ENCODE data around the gene CDC42BPG. TPM values are rescaled to one million over a fixed set of nuclear protein-coding genes. Genes with fewer than 3 reads are reported as not detected.
A peak's percentile ranks its signal among the peaks of the same experiment; 100 is the strongest.

Gene CDC42BPG
- total RNA-seq, 1 donor from 2014 or later = under 0.01 TPM

DNA sequence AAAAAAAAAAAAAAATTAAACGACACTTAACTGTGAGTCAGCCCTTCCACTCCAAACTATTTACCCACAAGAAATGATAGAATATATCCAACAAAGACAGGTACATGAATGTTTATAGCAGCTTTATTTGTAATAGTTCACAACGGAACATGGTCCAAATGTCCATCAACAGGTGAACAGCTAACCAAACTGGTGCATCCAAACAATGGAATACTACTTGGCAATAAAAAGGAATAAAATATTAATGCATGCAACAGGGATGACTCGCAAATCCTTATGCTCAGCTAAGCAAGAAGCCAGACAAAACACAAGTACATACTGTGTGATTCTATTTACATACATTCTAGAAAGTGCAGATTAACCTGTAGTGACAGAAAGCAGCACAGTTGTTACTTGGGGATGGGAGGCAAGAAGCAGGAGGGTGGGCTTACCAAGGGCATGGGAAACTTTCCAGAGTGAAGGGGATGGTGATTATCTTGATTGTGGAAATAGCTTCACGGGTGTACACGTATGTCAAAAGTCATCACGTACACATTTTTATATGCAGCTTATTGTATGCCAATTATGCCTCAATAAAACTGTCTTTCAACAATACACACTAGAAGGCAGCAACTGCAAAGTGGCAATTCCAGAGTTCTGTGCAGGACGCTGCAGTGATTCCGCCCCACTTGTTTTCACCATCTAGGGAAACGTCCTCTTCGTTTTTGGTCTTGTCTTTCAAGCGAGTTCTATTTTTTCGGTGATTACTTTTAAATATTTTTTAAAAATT lies 59.5 kb downstream of the CDC42BPG start:
- no peak overlapping the region for H3K9ac ChIP-seq (ENCODE audit: low read depth in 1 of 3, low read length in 3 of 3)
- H3K36me3 ChIP-seq (ENCODE audit: control insufficient read depth in 3 of 3, insufficient read depth in 3 of 3, low read length in 3 of 3) = peaks cover 0 to 5% (median under 1%) of the 10 kb centered on the region in 3 donors
- no peak overlapping the region for H3K27ac ChIP-seq (ENCODE audit: low read depth, low read length)
- H3K4me3 ChIP-seq (ENCODE audit: low read length in 3 of 3) = no peak overlapping the region
- peaks cover 0 to 3% (median 0%) of the 10 kb centered on the region in 3 donors for H3K4me1 ChIP-seq (ENCODE audit: control insufficient read depth in 3 of 3, insufficient read depth in 3 of 3, low read length in 3 of 3)
- H3K27me3 ChIP-seq (ENCODE audit: control insufficient read depth in 3 of 3, insufficient read depth in 3 of 3, low read length in 3 of 3) = no peaks in the 10 kb centered on the region
- no peaks in the 10 kb centered on the region for H3K9me3 ChIP-seq (ENCODE audit: control insufficient read depth in 3 of 3, low read length in 3 of 3)

DNA sequence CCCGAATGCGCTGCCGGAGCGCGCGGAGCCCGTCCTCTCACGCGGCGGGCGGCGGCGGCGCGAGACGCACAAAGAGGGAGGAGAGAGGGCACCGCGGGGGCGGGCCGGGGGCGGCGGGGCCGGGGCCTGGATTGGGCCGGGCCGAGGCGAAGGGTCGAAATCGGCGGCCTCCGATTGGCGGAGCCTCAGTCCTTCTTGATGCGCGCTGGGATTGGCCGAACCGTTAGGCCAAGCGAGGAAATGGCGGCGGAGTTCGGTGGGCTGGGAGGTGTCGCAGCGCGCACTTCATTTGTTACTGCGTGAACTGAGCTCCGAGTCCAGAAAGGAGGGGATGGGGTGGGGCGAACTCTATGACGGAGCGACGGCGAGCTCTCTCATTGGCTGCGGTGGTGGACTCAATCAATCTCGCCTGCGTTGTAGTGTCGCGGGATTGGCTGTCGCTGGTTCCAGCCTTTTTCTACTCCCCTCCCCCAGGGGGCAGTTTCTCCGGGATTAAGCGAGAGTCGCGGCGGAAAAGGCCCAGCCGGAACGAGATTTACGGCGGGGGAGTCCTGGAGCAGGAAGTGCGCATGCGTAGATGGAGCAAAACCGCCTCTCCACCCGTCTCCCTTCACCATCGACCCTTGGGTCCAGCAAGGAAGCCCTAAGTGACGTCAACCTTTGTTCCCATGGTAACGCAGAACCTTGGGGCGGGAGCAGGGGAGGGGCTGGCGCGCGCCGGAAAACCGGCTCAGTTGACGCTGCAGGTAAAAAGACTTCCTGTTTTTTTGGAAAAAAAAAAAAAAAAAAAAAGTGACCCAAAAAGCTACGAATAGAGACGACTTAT lies 65.8 kb downstream of the CDC42BPG start, which contains the start of gene SF1:
TSS of gene SF1 (minus strand) at position 70 of the 826 bp plus-strand sequence. CDS start 150 bp downstream, outside the sequence.
- Histone ChIP-seq H3K9ac (ENCODE audit: low read depth in 1 of 3, low read length in 3 of 3) (peak within 1 kb of the TSS; percentile 92 to 95 (median 94)), H3K9me3 (ENCODE audit: control insufficient read depth in 3 of 3, low read length in 3 of 3) (no peaks in the 10 kb centered on the region), H3K36me3 (ENCODE audit: control insufficient read depth in 3 of 3, insufficient read depth in 3 of 3, low read length in 3 of 3) (peaks cover 13 to 34% (median 30%) of the 10 kb centered on the region in 3 donors), H3K4me3 (ENCODE audit: low read length in 3 of 3) (peak within 1 kb of the TSS; percentile 85 to 97 (median 89)), H3K27me3 (ENCODE audit: control insufficient read depth in 3 of 3, insufficient read depth in 3 of 3, low read length in 3 of 3) (no peaks in the 10 kb centered on the region), H3K4me1 (ENCODE audit: control insufficient read depth in 3 of 3, insufficient read depth in 3 of 3, low read length in 3 of 3) (peaks cover 33 to 43% (median 35%) of the 10 kb centered on the region in 3 donors), H3K27ac (ENCODE audit: low read depth, low read length) (peak within 1 kb of the TSS; percentile 98)

DNA sequence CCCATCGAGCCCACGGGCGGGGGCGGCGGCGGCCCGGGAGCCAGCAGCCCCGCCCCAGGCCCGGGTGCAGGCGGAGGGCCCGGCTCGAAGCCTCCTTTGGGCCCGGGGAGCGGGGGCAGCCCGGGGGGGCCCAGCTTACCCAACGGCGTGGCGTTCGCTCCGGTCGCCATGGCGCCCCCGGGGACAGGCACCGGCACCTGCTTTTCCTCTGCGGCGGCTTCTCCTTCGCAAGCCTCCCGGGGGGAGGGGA lies 66.3 kb downstream of the CDC42BPG start:
- H3K27ac ChIP-seq (ENCODE audit: low read depth, low read length) = peak overlapping the region; percentile 98
- H3K27me3 ChIP-seq (ENCODE audit: control insufficient read depth in 3 of 3, insufficient read depth in 3 of 3, low read length in 3 of 3) = no peaks in the 10 kb centered on the region
- peaks cover 38 to 48% (median 40%) of the 10 kb centered on the region in 3 donors for H3K4me1 ChIP-seq (ENCODE audit: control insufficient read depth in 3 of 3, insufficient read depth in 3 of 3, low read length in 3 of 3)
- H3K9ac ChIP-seq (ENCODE audit: low read depth in 1 of 3, low read length in 3 of 3) = peak overlapping the region; percentile 88 to 95 (median 94)
- H3K4me3 ChIP-seq (ENCODE audit: low read length in 3 of 3) = peak overlapping the region; percentile 63 to 75 (median 74)
- no peaks in the 10 kb centered on the region for H3K9me3 ChIP-seq (ENCODE audit: control insufficient read depth in 3 of 3, low read length in 3 of 3)
- peaks cover 17 to 39% (median 35%) of the 10 kb centered on the region in 3 donors for H3K36me3 ChIP-seq (ENCODE audit: control insufficient read depth in 3 of 3, insufficient read depth in 3 of 3, low read length in 3 of 3)

DNA sequence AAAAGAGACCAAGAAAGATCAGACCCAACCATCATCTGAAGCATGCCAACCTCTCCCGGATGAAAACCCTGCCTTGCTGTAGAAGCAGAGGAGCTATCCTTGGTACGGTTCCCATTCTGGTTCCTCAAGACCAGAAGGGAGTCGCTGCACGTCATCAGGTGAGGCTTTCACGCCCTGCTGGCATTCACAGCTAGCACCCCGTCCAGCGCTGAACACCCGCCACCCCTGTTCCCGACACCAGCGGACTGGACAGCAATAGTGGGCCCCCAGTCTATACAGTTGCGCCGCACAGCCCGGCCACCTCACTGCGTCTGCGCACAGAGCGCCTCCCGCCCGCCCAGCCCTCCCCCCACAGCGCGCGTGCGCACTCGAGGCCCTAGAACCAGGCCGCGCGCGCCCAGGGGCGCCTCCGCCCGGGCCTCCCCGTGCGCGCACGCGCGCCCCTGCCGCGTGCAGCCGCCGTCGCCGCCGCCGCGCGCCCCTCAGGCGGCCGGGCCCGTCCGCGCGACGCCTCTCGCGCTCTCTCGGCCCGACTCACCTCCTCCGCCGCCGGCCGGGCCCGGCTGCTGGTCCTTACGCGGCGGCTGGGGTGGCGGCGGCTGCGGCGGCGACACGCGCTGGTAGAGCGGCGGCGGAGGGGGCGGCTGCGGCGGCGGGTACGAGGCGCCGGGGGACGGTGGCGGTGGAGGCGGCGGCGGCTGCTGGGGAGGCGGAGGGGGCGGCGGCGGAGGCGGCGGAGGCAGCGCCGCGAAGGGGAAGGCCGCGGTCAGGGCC lies 66.8 kb downstream of the CDC42BPG start:
- no peaks in the 10 kb centered on the region for H3K27me3 ChIP-seq (ENCODE audit: control insufficient read depth in 3 of 3, insufficient read depth in 3 of 3, low read length in 3 of 3)
- H3K36me3 ChIP-seq (ENCODE audit: control insufficient read depth in 3 of 3, insufficient read depth in 3 of 3, low read length in 3 of 3) = peaks cover 22 to 44% (median 40%) of the 10 kb centered on the region in 3 donors
- peak overlapping the region; percentile 98 for H3K27ac ChIP-seq (ENCODE audit: low read depth, low read length)
- peak overlapping the region; percentile 92 to 95 (median 94) for H3K9ac ChIP-seq (ENCODE audit: low read depth in 1 of 3, low read length in 3 of 3)
- peak overlapping the region; percentile 85 to 97 (median 89) for H3K4me3 ChIP-seq (ENCODE audit: low read length in 3 of 3)
- H3K4me1 ChIP-seq (ENCODE audit: control insufficient read depth in 3 of 3, insufficient read depth in 3 of 3, low read length in 3 of 3) = peaks cover 43 to 53% (median 45%) of the 10 kb centered on the region in 3 donors
- no peaks in the 10 kb centered on the region for H3K9me3 ChIP-seq (ENCODE audit: control insufficient read depth in 3 of 3, low read length in 3 of 3)

DNA sequence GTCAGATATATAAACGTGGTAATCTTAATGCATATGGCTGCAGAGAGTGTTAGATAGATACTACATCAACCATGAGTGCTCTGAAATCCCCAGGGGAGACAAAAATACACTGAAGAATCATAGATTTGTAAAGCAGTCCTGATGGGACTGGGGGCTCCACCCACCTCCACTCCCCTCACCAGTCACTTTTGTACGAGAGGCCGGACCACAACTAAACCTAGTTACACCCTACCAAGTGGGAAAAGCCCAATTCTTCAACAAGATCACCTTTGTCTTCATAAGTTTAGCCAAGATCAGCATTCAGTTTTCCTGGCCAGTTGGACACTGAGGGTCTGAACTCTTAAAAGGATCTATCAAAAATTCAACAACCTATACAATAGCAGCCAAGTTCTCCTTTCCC lies 67.6 kb downstream of the CDC42BPG start:
- Histone ChIP-seq H3K9me3 (ENCODE audit: control insufficient read depth in 3 of 3, low read length in 3 of 3) (no peaks in the 10 kb centered on the region), H3K27ac (ENCODE audit: low read depth, low read length) (peak overlapping the region; percentile 10), H3K4me1 (ENCODE audit: control insufficient read depth in 3 of 3, insufficient read depth in 3 of 3, low read length in 3 of 3) (peaks cover 49 to 60% (median 51%) of the 10 kb centered on the region in 3 donors), H3K36me3 (ENCODE audit: control insufficient read depth in 3 of 3, insufficient read depth in 3 of 3, low read length in 3 of 3) (peaks cover 26 to 51% (median 48%) of the 10 kb centered on the region in 3 donors), H3K27me3 (ENCODE audit: control insufficient read depth in 3 of 3, insufficient read depth in 3 of 3, low read length in 3 of 3) (no peaks in the 10 kb centered on the region), H3K4me3 (ENCODE audit: low read length in 3 of 3) (peak overlapping the region; percentile 85 to 97 (median 89)), H3K9ac (ENCODE audit: low read depth in 1 of 3, low read length in 3 of 3) (peak overlapping the region; percentile 77 to 92 (median 88))

DNA sequence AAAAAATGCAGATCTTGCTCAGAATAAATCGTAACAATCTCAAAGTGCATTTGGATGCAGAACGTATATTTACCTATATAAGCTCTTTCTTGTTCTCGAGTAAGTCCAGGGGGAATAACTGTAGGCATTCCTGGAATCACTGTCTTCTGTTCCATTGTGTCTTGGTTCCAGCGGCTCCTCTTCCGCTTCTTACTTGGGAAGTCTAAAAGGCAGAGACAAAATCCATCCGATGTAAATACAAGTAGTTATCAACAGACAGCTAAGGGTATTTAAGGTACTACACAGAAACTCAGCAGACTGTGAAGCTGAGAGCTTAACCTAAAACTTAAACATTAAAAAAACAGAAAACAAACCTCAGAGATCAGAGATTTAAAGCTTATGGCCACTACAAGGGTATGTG lies 68.0 kb downstream of the CDC42BPG start:
- H3K9ac ChIP-seq (ENCODE audit: low read depth in 1 of 3, low read length in 3 of 3) = peak overlapping the region in 2 of 3 donors; percentile 77 to 88
- peaks cover 27 to 56% (median 52%) of the 10 kb centered on the region in 3 donors for H3K36me3 ChIP-seq (ENCODE audit: control insufficient read depth in 3 of 3, insufficient read depth in 3 of 3, low read length in 3 of 3)
- no peaks in the 10 kb centered on the region for H3K9me3 ChIP-seq (ENCODE audit: control insufficient read depth in 3 of 3, low read length in 3 of 3)
- H3K27me3 ChIP-seq (ENCODE audit: control insufficient read depth in 3 of 3, insufficient read depth in 3 of 3, low read length in 3 of 3) = no peaks in the 10 kb centered on the region
- peak overlapping the region; percentile 10 for H3K27ac ChIP-seq (ENCODE audit: low read depth, low read length)
- peaks cover 54 to 63% (median 55%) of the 10 kb centered on the region in 3 donors for H3K4me1 ChIP-seq (ENCODE audit: control insufficient read depth in 3 of 3, insufficient read depth in 3 of 3, low read length in 3 of 3)
- peak overlapping the region; percentile 85 to 97 (median 89) for H3K4me3 ChIP-seq (ENCODE audit: low read length in 3 of 3)

DNA sequence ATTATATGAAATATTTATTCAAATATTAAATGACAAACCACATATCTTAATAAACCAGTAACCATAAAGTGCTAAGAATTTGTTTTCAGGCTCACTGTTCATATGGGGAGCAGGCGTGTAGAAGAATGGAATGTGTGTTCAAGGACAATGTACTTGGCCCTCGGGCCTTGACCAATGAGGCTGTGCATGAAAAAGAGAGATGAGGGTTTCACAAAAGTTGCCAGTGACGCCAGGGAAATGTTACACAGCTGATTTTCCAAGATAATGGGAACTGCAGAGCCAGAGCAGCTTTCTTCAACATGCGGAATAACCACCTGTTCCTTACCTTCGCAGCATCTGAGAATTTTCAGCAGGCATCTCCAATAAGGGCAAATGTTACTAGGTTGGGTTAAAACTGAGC lies 70.3 kb downstream of the CDC42BPG start:
- peak overlapping the region in 1 of 3 donors; percentile 1 for H3K9ac ChIP-seq (ENCODE audit: low read depth in 1 of 3, low read length in 3 of 3)
- H3K27me3 ChIP-seq (ENCODE audit: control insufficient read depth in 3 of 3, insufficient read depth in 3 of 3, low read length in 3 of 3) = no peaks in the 10 kb centered on the region
- peaks cover 51 to 60% (median 57%) of the 10 kb centered on the region in 3 donors for H3K4me1 ChIP-seq (ENCODE audit: control insufficient read depth in 3 of 3, insufficient read depth in 3 of 3, low read length in 3 of 3)
- peaks cover 48 to 78% (median 75%) of the 10 kb centered on the region in 3 donors for H3K36me3 ChIP-seq (ENCODE audit: control insufficient read depth in 3 of 3, insufficient read depth in 3 of 3, low read length in 3 of 3)
- H3K9me3 ChIP-seq (ENCODE audit: control insufficient read depth in 3 of 3, low read length in 3 of 3) = no peaks in the 10 kb centered on the region
- H3K4me3 ChIP-seq (ENCODE audit: low read length in 3 of 3) = peak overlapping the region in 1 of 3 donors; percentile 28
- H3K27ac ChIP-seq (ENCODE audit: low read depth, low read length) = no peak overlapping the region

Other genes starting within 250 kb of the CDC42BPG start
- gene NRXN2, start 121.5 kb downstream of the CDC42BPG start, total RNA-seq = 9.4 TPM
- 12.0 TPM for gene RASGRP2, start 100.5 kb downstream of the CDC42BPG start, total RNA-seq
- 291 TPM for gene PYGM, start 84.7 kb downstream of the CDC42BPG start, total RNA-seq
- gene SF1, start 66.1 kb downstream of the CDC42BPG start, total RNA-seq = 102 TPM
- gene MAP4K2, start 41.4 kb downstream of the CDC42BPG start, total RNA-seq = 2.6 TPM
- 7.3 TPM for gene MEN1, start 34.1 kb downstream of the CDC42BPG start, total RNA-seq
- gene EHD1, start 34.0 kb upstream of the CDC42BPG start, total RNA-seq = 28.2 TPM
- 3.1 TPM for gene ATG2A, start 72.6 kb upstream of the CDC42BPG start, total RNA-seq
- gene PPP2R5B, start 80.0 kb upstream of the CDC42BPG start, total RNA-seq = 6.3 TPM
- not detected for gene GPHA2, start 91.2 kb upstream of the CDC42BPG start, total RNA-seq
- not detected for gene MAJIN, start 127.5 kb upstream of the CDC42BPG start, total RNA-seq
- gene BATF2, start 152.3 kb upstream of the CDC42BPG start, total RNA-seq = 0.52 TPM
- 53.2 TPM for gene ARL2, start 169.5 kb upstream of the CDC42BPG start, total RNA-seq
- gene SNX15, start 182.8 kb upstream of the CDC42BPG start, total RNA-seq = 12.0 TPM
- gene SAC3D1, start 196.6 kb upstream of the CDC42BPG start, total RNA-seq = 5.2 TPM
- 8.4 TPM for gene NAALADL1, start 213.9 kb upstream of the CDC42BPG start, total RNA-seq
- 1.0 TPM for gene CDCA5, start 239.4 kb upstream of the CDC42BPG start, total RNA-seq
- 22.4 TPM for gene ZFPL1, start 239.6 kb upstream of the CDC42BPG start, total RNA-seq

Data from skeletal muscle tissue (tissue), 4 donors.